ENCODE data around the gene EFHD2. TPM values are rescaled to one million over a fixed set of nuclear protein-coding genes. Genes with fewer than 3 reads are reported as not detected.
"Not testable (repeated sequence)": the region's sequence is repeated elsewhere in the genome, so short reads cannot be mapped to it uniquely, and the experiment has no call there.

EFHD2 gene
- total RNA-seq, 4 donors from 2014 or later: 84.2 to 236 (median 196) TPM

DNA sequence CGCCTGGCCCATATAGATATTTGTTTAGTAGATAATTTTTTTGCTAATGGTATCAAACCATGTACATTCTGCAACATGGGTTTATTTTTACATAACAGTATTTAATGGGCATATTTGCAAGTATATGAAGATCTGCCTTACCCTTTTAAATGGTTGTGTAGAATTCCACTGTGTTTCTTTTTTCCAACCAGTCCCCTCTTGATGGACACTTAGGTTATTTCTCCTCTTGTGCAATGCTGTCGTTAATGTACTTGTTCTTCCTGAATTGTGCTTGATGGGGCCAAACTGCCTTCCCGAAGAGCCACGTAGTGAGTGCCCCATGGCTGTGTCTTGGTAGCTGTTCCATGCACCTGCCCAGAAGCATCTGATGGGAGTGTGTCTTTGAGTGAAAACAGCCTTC lies 39.4 kb upstream of the EFHD2 start:
- no peak for DNase-seq
- Histone ChIP-seq H3K9me3 (no peaks in the 10 kb centered on the region), H3K4me3 (no peak overlapping the region), H3K27me3 (no peaks in the 10 kb centered on the region), H3K4me1 (peaks cover 0 to 26% (median 3%) of the 10 kb centered on the region in 4 donors), H3K27ac (peak overlapping the region in 2 of 4 donors; percentile 45 to 77), H3K36me3 (no peaks in the 10 kb centered on the region)
- TF ChIP-seq, protein P1, sequence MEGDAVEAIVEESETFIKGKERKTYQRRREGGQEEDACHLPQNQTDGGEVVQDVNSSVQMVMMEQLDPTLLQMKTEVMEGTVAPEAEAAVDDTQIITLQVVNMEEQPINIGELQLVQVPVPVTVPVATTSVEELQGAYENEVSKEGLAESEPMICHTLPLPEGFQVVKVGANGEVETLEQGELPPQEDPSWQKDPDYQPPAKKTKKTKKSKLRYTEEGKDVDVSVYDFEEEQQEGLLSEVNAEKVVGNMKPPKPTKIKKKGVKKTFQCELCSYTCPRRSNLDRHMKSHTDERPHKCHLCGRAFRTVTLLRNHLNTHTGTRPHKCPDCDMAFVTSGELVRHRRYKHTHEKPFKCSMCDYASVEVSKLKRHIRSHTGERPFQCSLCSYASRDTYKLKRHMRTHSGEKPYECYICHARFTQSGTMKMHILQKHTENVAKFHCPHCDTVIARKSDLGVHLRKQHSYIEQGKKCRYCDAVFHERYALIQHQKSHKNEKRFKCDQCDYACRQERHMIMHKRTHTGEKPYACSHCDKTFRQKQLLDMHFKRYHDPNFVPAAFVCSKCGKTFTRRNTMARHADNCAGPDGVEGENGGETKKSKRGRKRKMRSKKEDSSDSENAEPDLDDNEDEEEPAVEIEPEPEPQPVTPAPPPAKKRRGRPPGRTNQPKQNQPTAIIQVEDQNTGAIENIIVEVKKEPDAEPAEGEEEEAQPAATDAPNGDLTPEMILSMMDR (IDR thresholded peaks at IDR 0.05): no peak
- TF ChIP-seq POLR2A (IDR thresholded peaks at IDR 0.05): no peak

DNA sequence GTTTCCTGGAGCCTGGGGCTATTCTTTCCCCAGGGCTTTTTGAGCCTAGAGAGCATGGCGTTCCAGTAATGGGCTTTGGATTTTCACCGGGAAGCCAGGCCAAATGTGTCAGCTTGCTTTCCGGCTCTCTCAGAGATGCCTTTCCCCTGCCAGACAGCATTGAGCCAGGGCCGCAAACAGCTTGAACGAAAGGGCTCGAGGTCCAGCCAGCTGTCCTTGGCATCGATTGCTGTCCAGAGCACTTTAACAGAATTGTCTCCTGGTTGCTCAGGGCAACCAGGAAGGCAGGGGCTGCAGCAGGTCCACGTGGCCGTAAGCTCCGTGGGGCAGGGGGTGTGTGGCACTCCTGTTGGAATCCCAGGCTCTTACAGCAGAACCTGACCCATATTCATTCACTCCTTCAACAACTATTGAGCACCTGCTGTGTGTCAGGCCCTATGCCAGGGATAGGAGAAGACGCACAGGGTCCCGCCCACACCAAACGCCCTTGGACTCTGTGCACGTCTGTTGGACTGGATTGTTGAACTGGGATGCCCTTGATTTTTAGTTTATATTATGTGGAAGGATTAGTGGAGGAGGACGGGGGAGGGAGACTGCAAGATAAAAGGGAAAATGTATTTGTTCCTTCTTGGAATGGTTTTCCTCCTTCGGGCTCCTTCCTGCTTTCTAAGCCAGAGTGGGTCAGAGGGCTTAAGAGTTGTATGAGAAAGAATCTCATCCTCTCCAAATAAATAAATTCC lies 38.7 kb upstream of the EFHD2 start:
- H3K36me3 ChIP-seq: no peaks in the 10 kb centered on the region
- peak in 2 of 3 donors; percentile 82 to 83 for DNase-seq
- peaks cover 0 to 26% (median 3%) of the 10 kb centered on the region in 4 donors for H3K4me1 ChIP-seq
- peak in 1 of 2 donors; percentile 14 for TF ChIP-seq POLR2A (IDR thresholded peaks at IDR 0.05)
- TF ChIP-seq, protein P1 (IDR thresholded peaks at IDR 0.05): no peak
- H3K4me3 ChIP-seq: no peak overlapping the region
- peak overlapping the region in 2 of 4 donors; percentile 45 to 77 for H3K27ac ChIP-seq
- no peaks in the 10 kb centered on the region for H3K27me3 ChIP-seq
- no peaks in the 10 kb centered on the region for H3K9me3 ChIP-seq

DNA sequence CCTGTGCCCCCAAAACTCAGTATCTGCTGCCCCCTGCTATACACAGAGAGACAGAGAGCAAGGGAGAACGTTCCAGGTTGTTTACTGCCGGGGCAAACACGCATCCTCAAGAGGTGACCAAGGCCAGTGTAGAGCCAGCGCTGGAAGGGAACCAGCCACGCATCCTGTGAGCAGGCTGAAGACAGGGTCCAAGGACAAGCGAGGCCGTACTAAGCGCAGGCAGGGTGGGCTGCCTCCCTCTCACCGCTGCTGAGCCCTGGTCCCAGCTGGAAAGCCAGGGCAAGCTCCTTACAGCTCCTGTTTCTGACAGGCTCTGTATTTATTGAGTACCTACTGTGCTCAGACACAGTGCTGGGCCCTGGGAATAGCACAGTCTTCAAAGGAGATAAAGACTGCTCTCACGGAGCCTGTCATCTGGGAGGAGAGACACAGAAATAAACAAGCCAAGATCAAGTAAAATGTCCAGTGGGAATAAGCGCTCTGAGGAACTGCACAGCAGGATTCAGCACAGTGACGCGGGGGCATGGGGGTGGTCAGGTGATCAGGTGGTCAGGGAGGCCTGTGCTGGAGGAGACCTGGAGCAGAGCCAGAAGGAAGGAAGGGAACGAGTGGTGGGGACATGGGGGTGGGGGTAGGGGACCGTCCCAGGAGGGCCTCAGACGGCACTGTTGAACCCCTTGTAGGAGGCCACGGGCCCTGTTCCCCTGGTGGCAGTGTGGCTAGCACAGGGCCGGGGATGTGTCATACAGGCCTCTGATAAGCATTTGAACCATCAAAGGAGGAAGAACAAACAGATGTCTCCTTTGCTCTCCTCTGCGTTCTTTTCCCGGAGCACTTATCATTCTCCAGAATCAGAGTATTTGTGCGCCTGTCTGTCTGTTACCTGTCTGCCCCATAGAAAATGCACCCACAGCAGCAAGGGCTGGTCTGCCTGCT lies 37.8 kb upstream of the EFHD2 start:
- H3K36me3 ChIP-seq: no peaks in the 10 kb centered on the region
- H3K4me3 ChIP-seq: no peak overlapping the region
- DNase-seq: no peak
- H3K9me3 ChIP-seq: no peaks in the 10 kb centered on the region
- no peak for TF ChIP-seq POLR2A (IDR thresholded peaks at IDR 0.05)
- H3K4me1 ChIP-seq: peaks cover 0 to 26% (median 3%) of the 10 kb centered on the region in 4 donors
- no peaks in the 10 kb centered on the region for H3K27me3 ChIP-seq
- peak overlapping the region in 2 of 4 donors; percentile 45 to 77 for H3K27ac ChIP-seq

DNA sequence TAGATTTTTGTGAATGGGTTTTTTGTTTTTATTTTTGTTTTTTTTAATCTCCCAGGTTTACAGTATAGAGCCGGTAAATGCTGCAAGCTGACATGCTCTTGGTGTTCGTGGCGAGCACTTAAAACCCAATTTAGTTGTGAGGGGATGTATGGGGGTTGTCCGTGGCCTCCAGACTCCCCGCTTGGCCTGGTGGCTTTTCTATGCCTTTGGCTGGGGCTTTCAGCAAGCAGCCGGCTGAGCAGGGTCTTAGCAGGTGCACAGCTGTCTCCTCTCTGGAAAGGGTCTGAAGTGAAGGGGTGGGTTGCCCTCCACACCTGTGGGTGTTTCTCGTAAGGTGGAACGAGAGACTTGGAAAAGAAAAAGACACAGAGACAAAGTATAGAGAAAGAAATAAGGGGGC lies 31.0 kb upstream of the EFHD2 start:
- no peak for DNase-seq
- TF ChIP-seq POLR2A (IDR thresholded peaks at IDR 0.05): no peak
- Histone ChIP-seq H3K4me1 (no peaks in the 10 kb centered on the region), H3K27ac (no peak overlapping the region), H3K36me3 (no peaks in the 10 kb centered on the region), H3K9me3 (no peaks in the 10 kb centered on the region), H3K4me3 (no peak overlapping the region), H3K27me3 (no peaks in the 10 kb centered on the region)

DNA sequence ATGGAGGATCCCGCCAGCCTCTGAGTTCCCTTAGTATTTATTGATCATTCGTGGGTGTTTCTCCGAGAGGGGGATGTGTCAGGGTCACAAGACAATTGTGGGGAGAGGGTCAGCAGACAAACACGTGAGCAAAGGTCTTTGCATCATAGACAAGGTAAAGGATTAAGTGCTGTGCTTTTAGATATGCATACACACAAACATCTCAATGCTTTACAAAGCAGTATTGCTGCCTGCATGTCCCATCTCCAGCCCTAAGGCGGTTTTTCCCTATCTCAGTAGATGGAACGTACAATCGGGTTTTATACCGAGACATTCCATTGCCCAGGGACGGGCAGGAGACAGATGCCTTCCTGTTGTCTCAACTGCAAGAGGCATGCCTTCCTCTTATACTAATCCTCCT lies 30.5 kb upstream of the EFHD2 start:
- not testable (repeated sequence) for H3K4me1 ChIP-seq, H3K4me3 ChIP-seq, H3K9me3 ChIP-seq, H3K27me3 ChIP-seq, DNase-seq, H3K27ac ChIP-seq, H3K36me3 ChIP-seq

DNA sequence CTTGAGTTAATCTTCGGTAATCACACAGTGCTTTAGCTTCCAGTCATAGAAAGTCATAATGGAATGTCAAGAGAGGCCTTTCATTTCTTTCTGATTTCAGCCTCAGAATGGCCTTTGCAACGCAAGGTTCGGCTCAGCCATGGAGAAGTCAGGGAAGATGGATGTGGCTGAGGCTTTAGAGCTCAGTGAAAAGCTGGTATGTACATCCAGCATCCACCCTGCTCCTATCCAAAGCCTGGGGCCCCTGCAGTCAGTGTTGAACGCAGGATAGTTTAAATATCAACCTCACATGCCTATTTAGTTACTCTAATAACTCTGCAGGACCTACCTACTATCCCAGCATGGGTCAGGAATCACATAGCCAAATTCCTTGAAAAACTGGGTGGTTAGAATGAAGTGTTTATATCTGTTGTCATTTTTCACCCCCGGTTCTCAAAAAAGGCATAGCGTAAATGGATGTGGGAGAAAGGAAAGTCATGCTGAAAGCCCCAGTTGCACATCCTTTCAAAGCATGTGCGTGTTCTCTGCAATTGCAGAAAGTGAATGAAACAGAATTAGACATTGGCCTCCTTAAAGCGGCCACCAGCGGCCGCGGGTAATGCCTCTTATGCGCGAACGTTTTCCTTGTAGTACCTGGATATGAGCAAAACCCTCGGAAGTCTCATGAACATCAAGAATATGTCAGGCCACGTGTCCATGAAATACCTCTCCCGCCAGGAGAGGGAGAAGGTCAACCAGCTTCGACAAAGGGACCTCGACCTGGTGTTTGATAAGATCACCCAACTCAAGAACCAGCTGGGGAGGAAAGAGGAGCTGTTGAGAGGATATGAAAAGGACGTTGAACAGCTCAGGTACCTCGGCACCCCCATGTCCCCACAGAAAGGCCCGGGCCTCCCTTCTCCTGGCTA lies 28.8 kb upstream of the EFHD2 start:
- H3K4me3 ChIP-seq: no peak overlapping the region

More for the DNA sequence above, 28.8 kb upstream of the EFHD2 start:
- no peaks in the 10 kb centered on the region for H3K36me3 ChIP-seq
- H3K4me1 ChIP-seq: peaks cover 0 to 7% (median 1%) of the 10 kb centered on the region in 4 donors
- no peak for DNase-seq
- H3K27ac ChIP-seq: no peak overlapping the region
- H3K9me3 ChIP-seq: no peaks in the 10 kb centered on the region
- TF ChIP-seq, protein P1 (IDR thresholded peaks at IDR 0.05): no peak
- no peak for TF ChIP-seq POLR2A (IDR thresholded peaks at IDR 0.05)
- H3K27me3 ChIP-seq: no peaks in the 10 kb centered on the region

Data from Peyer's patch (tissue), 4 donors.